Activated CD8-positive, alpha-beta memory T cell treated with anti-CD3 and anti-CD28 coated beads for 4 hours (primary cell): ENCODE results near the gene LTB4R2.
A peak's percentile ranks its signal among the peaks of the same experiment; 100 is the strongest.

Source experiments
- DNase-seq, 2 donors: peaks; one replicate each; pipeline ENCODE4 v3.0.0-alpha.2; 2020; ENCODE audit warnings: low read depth in 2 of 2

Gene LTB4R2

GRCh38 chr14:24309538-24310264 lies at the start of gene LTB4R2:
Gene LTB4R2, plus strand, starts transcription at chr14:24310140. Its CDS starts 525 bp downstream, at chr14:24310665.
- DNase-seq, result no peak

- DNase-seq, result no peak
Measured at GRCh38 chr14:24260780-24261157, 49.2 kb upstream of the LTB4R2 start.

DNA sequence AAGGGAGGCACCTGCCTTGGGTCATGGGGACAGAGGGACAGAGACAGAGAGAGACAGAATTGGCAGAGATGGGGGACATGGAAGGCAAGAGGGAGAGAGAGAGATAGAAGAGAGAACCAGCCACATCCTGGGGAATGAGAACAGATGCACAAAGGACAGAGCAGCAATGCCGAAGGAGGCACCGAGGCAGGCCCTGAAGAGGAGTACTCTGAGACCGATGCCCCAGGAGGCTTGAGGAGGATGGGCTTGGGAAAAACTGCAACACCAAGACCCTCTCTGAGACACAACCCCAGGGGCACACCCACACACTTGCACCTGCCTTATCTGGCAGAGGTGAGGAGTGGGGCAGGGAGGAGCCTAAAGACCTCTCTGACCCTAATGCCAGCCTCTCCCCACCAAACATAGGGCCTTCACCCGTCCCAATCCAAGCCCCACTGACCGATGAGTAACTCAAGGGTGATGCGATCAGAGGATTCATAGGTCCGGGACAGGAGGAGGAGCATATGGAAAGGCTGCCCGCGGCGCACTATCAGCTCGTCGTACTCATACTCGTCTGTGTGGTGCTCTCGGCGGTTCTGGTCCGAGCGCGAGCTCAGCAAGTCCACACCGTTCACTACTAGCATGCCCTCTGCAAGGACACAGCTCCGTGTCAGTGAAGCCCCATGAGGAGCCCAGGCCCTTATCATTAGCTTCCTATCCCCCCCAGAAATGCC lies 48.5 kb upstream of the LTB4R2 start:
- DNase-seq, result no peak

GRCh38 chr14:24261969-24262327 lies 48.0 kb upstream of the LTB4R2 start:
- no peak for DNase-seq

GRCh38 chr14:24262821-24263733 lies 46.9 kb upstream of the LTB4R2 start, which contains the start of gene TGM1:
Gene TGM1, minus strand, starts transcription at chr14:24263177. Its CDS starts 825 bp downstream, at chr14:24262352.
- no peak for DNase-seq

- DNase-seq, result no peak
Measured at GRCh38 chr14:24263848-24264247, 46.1 kb upstream of the LTB4R2 start.

GRCh38 chr14:24264298-24264697 lies 45.6 kb upstream of the LTB4R2 start:
- DNase-seq, result no peak

DNA sequence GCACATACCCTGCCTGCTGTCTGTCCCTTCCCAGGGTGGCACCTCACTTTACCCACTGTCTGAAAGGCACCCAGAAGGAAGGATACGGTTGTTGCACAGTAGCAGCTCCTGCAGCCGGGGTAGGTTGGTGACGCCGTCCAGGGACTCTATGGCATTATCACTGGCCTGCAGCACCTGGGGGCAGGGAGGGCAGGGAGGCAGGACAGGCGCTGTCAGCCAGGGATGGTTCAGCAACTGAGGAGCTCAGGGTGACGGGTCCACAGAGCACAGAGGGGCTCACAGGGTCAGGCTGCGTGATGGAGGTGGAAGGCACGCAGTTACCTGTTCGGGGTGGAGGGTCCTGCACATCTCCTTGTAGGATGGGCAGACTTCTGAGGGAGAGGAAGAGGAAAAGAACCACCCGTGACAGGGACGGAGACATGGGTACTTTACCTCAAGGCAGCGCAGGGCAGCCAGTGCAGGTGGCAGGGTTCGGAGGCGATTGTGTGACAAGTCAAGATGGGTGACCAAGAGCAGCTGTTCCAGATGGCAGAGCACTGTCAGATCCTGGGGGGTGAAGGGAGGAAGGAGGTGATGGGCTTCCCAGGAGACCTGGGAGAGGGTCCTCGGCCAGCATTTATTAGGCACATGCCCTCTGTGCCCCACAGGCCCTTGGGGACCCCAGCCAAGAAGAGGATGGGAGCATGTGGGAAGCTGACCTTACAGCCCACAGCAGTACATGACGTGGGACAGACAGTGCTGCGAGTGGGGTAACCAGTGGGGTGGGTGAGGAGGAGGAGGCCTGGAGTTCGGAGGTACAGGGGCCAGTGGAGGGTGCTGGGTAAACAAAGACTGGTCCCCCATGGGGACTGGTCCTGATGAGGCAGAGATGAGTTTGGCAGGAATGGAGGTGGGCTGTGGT lies 43.3 kb upstream of the LTB4R2 start:
- no peak for DNase-seq

DNA sequence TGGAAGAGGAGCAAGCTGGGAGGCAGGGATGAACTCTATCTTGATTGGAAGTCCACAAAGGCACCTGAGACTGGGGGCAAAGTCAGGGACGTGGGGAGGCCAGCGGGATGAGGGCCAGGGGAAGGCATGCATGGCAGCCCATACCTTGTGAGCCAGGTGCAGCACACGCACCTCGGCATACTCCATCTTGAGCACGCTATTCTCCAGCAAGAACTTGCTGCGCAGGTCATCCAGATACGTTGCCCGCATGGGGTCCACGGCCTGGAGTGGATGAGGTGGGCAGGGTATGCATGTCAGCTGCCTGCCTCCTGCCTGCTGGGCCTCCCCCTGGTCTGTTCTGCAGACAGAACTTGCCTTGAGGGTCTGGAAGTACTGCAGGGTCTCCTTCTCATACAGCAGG lies 42.4 kb upstream of the LTB4R2 start:
- DNase-seq, result no peak

DNA sequence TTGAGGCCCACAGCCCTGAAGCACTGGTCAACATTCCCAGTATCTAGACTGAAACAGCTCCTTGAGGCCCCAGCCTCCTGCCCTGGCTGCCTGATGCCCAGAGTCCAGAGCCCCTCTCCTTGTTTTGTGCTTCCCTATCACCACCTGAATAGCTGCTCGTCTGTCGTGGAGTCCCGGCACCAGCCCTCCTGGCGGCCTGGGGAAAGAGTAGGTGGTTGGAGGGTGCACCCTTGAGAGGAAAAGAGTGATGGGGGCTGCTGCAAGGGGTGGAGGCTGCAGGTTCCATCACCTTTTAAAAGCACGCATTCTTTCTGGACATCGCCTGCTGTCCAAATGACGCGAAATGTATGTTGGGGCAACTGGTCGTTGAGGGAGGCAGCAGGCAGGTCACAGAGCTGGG lies 41.7 kb upstream of the LTB4R2 start:
- no peak for DNase-seq

- no peak for DNase-seq
Measured at GRCh38 chr14:24269368-24269767, 40.6 kb upstream of the LTB4R2 start.

DNA sequence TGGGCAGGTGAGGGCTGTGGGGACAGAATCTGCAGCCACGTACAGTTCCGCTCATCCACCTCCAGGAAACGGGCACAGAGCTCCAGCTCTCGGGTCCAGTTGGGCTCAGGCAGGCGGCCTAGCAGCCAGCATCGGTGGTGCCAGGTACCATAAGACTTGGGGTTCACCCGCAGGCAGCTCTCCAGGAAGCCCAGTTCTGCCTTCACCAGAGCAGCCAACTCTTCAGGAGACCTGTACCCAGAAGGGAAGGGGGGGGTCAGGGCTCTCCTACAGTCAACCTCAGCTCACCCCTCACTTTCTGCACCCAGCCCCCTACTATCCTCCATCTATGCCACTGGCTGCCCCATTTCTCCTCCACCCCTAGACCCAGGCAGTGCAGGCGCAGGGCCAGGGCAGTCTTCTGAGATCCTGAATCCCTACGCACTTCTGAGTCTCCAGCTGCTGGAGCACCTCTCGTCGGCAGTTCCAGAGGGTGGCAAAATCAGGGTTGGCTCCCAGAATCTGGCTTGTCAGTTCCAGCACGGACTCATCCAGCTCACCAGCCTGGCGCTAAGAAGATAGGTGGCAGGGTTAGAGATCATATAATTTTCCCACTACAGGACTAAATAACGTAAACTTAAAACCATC lies 39.9 kb upstream of the LTB4R2 start:
- DNase-seq, result no peak

- DNase-seq, result no peak
Measured at GRCh38 chr14:24270537-24271133, 39.3 kb upstream of the LTB4R2 start.

DNA sequence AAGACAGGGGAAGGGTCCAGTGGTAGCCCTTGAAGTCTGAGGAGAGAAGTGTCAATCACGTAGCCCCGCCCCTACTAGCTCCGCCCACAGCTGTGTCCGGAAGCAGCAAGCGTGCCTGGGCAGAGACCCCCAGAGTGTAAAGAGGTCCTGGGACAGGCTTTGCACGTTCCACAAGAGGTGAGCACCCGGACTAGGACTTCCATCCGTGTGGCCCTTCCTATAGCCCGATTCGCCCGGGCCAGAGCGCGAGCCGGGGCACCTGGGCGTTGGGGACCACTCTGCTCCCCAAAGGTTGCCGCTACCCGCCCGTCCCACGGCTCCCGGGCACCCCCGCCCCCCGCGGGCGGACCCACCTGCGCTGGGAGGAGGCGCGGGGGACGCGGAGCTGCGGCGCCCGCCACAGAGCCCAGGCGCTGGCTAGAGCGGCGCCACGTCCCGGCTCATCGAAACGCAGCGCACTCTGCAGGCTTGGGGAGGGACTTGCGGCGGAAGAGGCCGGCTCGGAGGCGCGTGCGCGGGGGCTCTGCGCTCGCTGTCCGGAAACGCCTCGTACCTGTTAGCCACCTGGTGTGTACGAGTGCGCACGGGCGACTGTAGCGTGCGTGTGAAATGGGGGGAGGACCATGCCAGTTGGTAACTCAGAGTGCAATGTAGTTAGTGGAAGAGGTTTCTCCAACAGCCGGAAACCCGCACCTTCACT lies 38.7 kb upstream of the LTB4R2 start, which contains the start of gene RABGGTA:
Gene RABGGTA (minus strand): TSS at position 464 of the 700 bp plus-strand sequence. CDS start 482 bp downstream, outside the sequence.
- DNase-seq, result peak; percentile 81 to 84

DNA sequence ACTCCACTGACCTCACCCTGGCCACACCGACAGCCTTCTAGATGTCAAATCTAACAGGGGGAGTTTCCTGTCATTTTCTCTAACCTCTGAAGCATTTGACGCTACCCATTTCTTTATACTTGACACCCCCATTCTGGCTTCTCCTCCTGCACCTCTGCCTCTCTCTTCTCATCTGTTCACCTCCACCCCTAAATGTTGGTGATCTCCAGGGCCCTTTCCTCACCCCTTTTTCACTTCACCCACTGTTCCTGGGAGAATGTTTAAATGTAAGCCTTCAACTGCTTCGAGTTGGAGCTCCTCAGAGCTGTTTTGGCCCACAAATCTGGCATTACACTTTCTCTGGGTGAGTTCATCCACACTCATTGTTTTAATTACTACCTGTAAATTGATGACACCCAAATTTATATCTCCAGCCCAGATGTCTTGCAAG lies 38.1 kb upstream of the LTB4R2 start:
- DNase-seq, result no peak

- no peak for DNase-seq
Measured at GRCh38 chr14:24272467-24272866, 37.5 kb upstream of the LTB4R2 start.

GRCh38 chr14:24273422-24273998 lies 36.4 kb upstream of the LTB4R2 start:
- DNase-seq, result no peak

GRCh38 chr14:24274101-24274543 lies 35.8 kb upstream of the LTB4R2 start:
- DNase-seq, result peak in 1 of 2 donors; percentile 23

DNA sequence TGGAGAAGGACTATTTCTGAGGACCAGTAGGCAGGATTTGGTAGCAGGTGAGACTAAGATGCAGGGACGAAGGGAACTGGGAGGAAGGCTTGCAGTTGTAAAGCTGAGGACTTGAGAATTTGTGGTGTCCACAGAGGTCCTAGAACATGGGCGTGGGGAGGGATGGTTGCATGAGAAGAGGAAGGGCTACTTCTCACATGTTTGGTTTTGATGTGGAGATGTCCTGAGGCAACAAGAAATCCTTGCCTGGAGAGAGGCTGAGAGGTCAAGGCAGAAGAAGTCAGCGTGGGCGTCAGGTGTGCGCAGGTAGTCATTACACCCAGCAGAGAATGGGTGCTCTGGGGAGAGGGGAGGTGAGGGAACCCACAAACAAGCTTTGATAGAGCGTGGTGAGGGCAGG lies 32.9 kb upstream of the LTB4R2 start:
- DNase-seq, result no peak
